Left ventricle myocardium superior (tissue), 1 donor: ENCODE measurements around the gene ENTREP3. TPM values are rescaled to one million over a fixed set of nuclear protein-coding genes. Genes with fewer than 3 reads are reported as not detected.
A peak's percentile ranks its signal among the peaks of the same experiment; 100 is the strongest.
"Not testable (repeated sequence)": the region's sequence is repeated elsewhere in the genome, so short reads cannot be mapped to it uniquely, and the experiment has no call there.

Experiments
- ATAC-seq: fragments of 200-7000 bp; cut with Tn5 transposase; one replicate; pipeline ENCODE4 v1.9.1; 2020; ENCODE audit warnings: mild to moderate bottlenecking, moderate library complexity
- DNase-seq: peaks from one replicate; pipeline ENCODE4 v3.0.0-alpha.2; 2020
- intact Hi-C: fragments of 100-400 bp; cut with micrococcal nuclease; formaldehyde crosslinking; loops from one replicate; pipeline ENCODE4 v1.11.0; 2022
- total RNA-seq: library from RNA; stranded (reverse); fragmentation: NEBNext Ultra II Directional; extraction: Animal tissue kit (Norgen Biotek cat#: 25700); gene quantifications from one replicate; pipeline ENCODE4 v1.2.1, GENCODE V29; 2021
- donor health status: DM: no; HTN: yes; CAD: no; lungs with severe emphysema.

ENTREP3 gene
- total RNA-seq, 1 donor from 2014 or later: 15.0 TPM

- intact Hi-C loops: no loop called here
- ATAC-seq (peak; percentile 1), DNase-seq (no peak)
These were observed 972 bp upstream of the ENTREP3 start for GRCh38 chr1:155256058-155256852.

GRCh38 chr1:155254714-155255242 lies 505 bp downstream of the ENTREP3 start:
- peak; percentile 60 for DNase-seq
- ATAC-seq: peak; percentile 11
- intact Hi-C loops: no loop called here

- DNase-seq: no peak
- intact Hi-C loops: no loop called here
- peak; percentile 0 for ATAC-seq
These were observed 1.0 kb downstream of the ENTREP3 start for GRCh38 chr1:155254228-155254713.

GRCh38 chr1:155253797-155254196 lies 1.5 kb downstream of the ENTREP3 start:
- ATAC-seq (no peak), DNase-seq (no peak)
- intact Hi-C loops: no loop called here

- DNase-seq (no peak), ATAC-seq (no peak)
- intact Hi-C loops: no loop called here
These were observed 2.1 kb downstream of the ENTREP3 start for GRCh38 chr1:155253208-155253607.

GRCh38 chr1:155251566-155251965 lies 3.7 kb downstream of the ENTREP3 start:
- ATAC-seq (no peak), DNase-seq (no peak)
- intact Hi-C loops: no loop called here

GRCh38 chr1:155250633-155251449 lies 4.4 kb downstream of the ENTREP3 start:
- DNase-seq (peak; percentile 95), ATAC-seq (peak; percentile 80)
- intact Hi-C loops: no loop called here

GRCh38 chr1:155250246-155250632 lies 5.0 kb downstream of the ENTREP3 start:
- intact Hi-C loops: no loop called here
- ATAC-seq: no peak
- DNase-seq: no peak

- ATAC-seq (no peak), DNase-seq (no peak)
- intact Hi-C loops: no loop called here
These were observed 7.4 kb downstream of the ENTREP3 start for GRCh38 chr1:155247667-155248553.

GRCh38 chr1:155246796-155247195 lies 8.5 kb downstream of the ENTREP3 start:
- intact Hi-C loops, ATAC-seq, DNase-seq: not testable (repeated sequence)

- intact Hi-C loops: no loop called here
- no peak for ATAC-seq
- no peak for DNase-seq
These were observed 10.1 kb downstream of the ENTREP3 start for GRCh38 chr1:155245163-155245524.

- ATAC-seq (peak; percentile 94), DNase-seq (peak; percentile 96)
- intact Hi-C loops: no loop called here
These were observed 10.7 kb downstream of the ENTREP3 start for GRCh38 chr1:155244368-155245162.

GRCh38 chr1:155242805-155243358 lies 12.4 kb downstream of the ENTREP3 start:
- intact Hi-C loops: no loop called here
- no peak for DNase-seq
- ATAC-seq: no peak

- intact Hi-C loops: no loop called here
- ATAC-seq: no peak
- DNase-seq: no peak
These were observed 13.4 kb downstream of the ENTREP3 start for GRCh38 chr1:155241841-155242264.

- ATAC-seq: peak; percentile 33
- DNase-seq: no peak
- intact Hi-C loops: no loop called here
These were observed 14.1 kb downstream of the ENTREP3 start for GRCh38 chr1:155241069-155241679.

GRCh38 chr1:155236451-155236850 lies 18.8 kb downstream of the ENTREP3 start:
- ATAC-seq (no peak), DNase-seq (no peak)
- intact Hi-C loops: no loop called here

GRCh38 chr1:155235375-155235774 lies 19.9 kb downstream of the ENTREP3 start:
- intact Hi-C loops, DNase-seq, ATAC-seq: not testable (repeated sequence)
